Gastrocnemius medialis (tissue), 4 donors: ENCODE results near the gene COL1A1. TPM values are rescaled to one million over a fixed set of nuclear protein-coding genes. Genes with fewer than 3 reads are reported as not detected.
A peak's percentile ranks its signal among the peaks of the same experiment; 100 is the strongest.

Source experiments
- ATAC-seq, 2 donors: fragments of 150-250 bp; one replicate each; pipeline ENCODE4 v1.9.1; 2016
- DNase-seq, 2 donors: peaks; one replicate each; pipeline ENCODE4 v3.0.0-alpha.2; 2019
- H3K27ac ChIP-seq, 4 donors: fragments of 200-600 bp; sonication (generic); 1 replicate in 1 of 4; 2 replicates in 3 of 4; pipeline ENCODE4 v1.5.1; 2016 to 2018; ENCODE audit warnings: mild to moderate bottlenecking in 2 of 4, moderate library complexity in 1 of 4
- H3K27me3 ChIP-seq, 3 donors: fragments of 200-600 bp; sonication (generic) in 2 of 3; 1 replicate in 1 of 3; 2 replicates in 2 of 3; pipeline versions ENCODE4 v1.5.1 to v1.6.0; 2016 to 2019; ENCODE audit warnings: mild to moderate bottlenecking in 1 of 3, moderate library complexity in 1 of 3
- H3K36me3 ChIP-seq, 2 donors: fragments of 200-600 bp; sonication (generic) in 1 of 2; one replicate each; pipeline ENCODE4 v1.5.1; 2017 to 2018
- H3K4me1 ChIP-seq, 2 donors: fragments of 200-600 bp; sonication (generic) in 1 of 2; one replicate each; pipeline ENCODE4 v1.5.1; 2016 to 2017; ENCODE audit warnings: mild to moderate bottlenecking in 2 of 2
- H3K4me3 ChIP-seq, 4 donors: fragments of 200-600 bp; sonication (generic) in 3 of 4; 1 replicate in 1 of 4; 2 replicates in 3 of 4; pipeline ENCODE4 v1.5.1; 2016 to 2019; ENCODE audit warnings: mild to moderate bottlenecking in 2 of 4
- H3K9me3 ChIP-seq, 3 donors: fragments of 200-600 bp; sonication (generic) in 2 of 3; 1 replicate in 1 of 3; 2 replicates in 2 of 3; pipeline ENCODE4 v1.5.1; 2016 to 2019
- CTCF ChIP-seq, 5 experiments: fragments of 450-650 bp in 3 of 5; fragments of 200-600 bp in 2 of 5; sonication (generic) in 2 of 5; IDR thresholded peaks in 4 of 5; conservative IDR thresholded peaks in 1 of 5; 1 replicate in 4 of 5; 2 replicates in 1 of 5; pipeline ENCODE4 v1.5.1; 2016 to 2019; ENCODE audit warnings: antibody characterized with exemption in 5 of 5, mild to moderate bottlenecking in 3 of 5, moderate library complexity in 3 of 5
- POLR2A ChIP-seq, 2 donors: fragments of 450-650 bp; IDR thresholded peaks; one replicate each; pipeline ENCODE4 v1.6.1; 2017; ENCODE audit warnings: antibody characterized with exemption in 2 of 2, mild to moderate bottlenecking in 2 of 2, moderate library complexity in 2 of 2
- in situ Hi-C, 4 donors: fragments of 200-750 bp; cut with MboI; loops; one replicate each; pipeline versions ENCODE4 v1.15.0 to v1.8.0; 2017; ENCODE audit warnings: low sequenced_read_pairs in 4 of 4
- intact Hi-C: fragments of 100-400 bp; cut with DNase I; formaldehyde crosslinking; loops from one replicate; pipeline ENCODE4 v1.15.1; 2023; ENCODE audit warnings: low total_unique reads
- total RNA-seq, 4 donors: library from RNA; depleted of rRNA; stranded (reverse); fragments of >200 nt; gene quantifications; one replicate each; pipeline versions ENCODE4 v1.1.0 to v1.2.3, GENCODE V29; 2016

Gene COL1A1
- total RNA-seq, 4 donors from 2014 or later = 1.7 to 9.5 (median 5.1) TPM

GRCh38 chr17:50151937-50152547 is 49.4 kb downstream of the COL1A1 start:
- TF ChIP-seq POLR2A (IDR thresholded peaks at IDR 0.05) (peak in 1 of 2 donors; percentile 5), CTCF (IDR thresholded peaks at IDR 0.05 in 4 of 5, conservative IDR thresholded peaks at IDR 0.05 in 1 of 5) (peak in 1 of 5 experiments; percentile 18)
- ATAC-seq = peak; percentile 40 to 52
- Histone ChIP-seq H3K4me3 (peak overlapping the region; percentile 76 to 95 (median 84)), H3K4me1 (peaks cover 49 to 56% of the 10 kb centered on the region in 2 donors), H3K9me3 (no peaks in the 10 kb centered on the region), H3K36me3 (no peaks in the 10 kb centered on the region), H3K27me3 (no peaks in the 10 kb centered on the region), H3K27ac (peak overlapping the region; percentile 85 to 93 (median 91))
- peak; percentile 73 to 82 for DNase-seq
- intact Hi-C loops (no loop called here), in situ Hi-C loops (no loop called here)

GRCh38 chr17:50151041-50151936 is 50.1 kb downstream of the COL1A1 start:
- intact Hi-C loops = no loop called here
- H3K9me3 ChIP-seq = no peaks in the 10 kb centered on the region
- peak overlapping the region; percentile 76 to 95 (median 84) for H3K4me3 ChIP-seq
- no peaks in the 10 kb centered on the region for H3K36me3 ChIP-seq
- peak; percentile 48 to 50 for TF ChIP-seq POLR2A (IDR thresholded peaks at IDR 0.05)
- peak; percentile 62 to 92 (median 72) for TF ChIP-seq CTCF (IDR thresholded peaks at IDR 0.05 in 4 of 5, conservative IDR thresholded peaks at IDR 0.05 in 1 of 5)
- H3K4me1 ChIP-seq = peaks cover 56 to 64% of the 10 kb centered on the region in 2 donors
- peak overlapping the region; percentile 85 to 93 (median 91) for H3K27ac ChIP-seq
- ATAC-seq = peak; percentile 58 to 59
- H3K27me3 ChIP-seq = no peaks in the 10 kb centered on the region
- DNase-seq = peak; percentile 82 to 86
- in situ Hi-C loops = no loop called here

GRCh38 chr17:50150354-50151040 is 50.9 kb downstream of the COL1A1 start, which contains the start of gene PPP1R9B:
Gene PPP1R9B (minus strand): TSS chr17:50150677. CDS start chr17:50150513, 164 bp downstream.
- H3K4me1 ChIP-seq = peaks cover 60 to 71% of the 10 kb centered on the region in 2 donors
- no peak for TF ChIP-seq CTCF (IDR thresholded peaks at IDR 0.05 in 4 of 5, conservative IDR thresholded peaks at IDR 0.05 in 1 of 5)
- TF ChIP-seq POLR2A (IDR thresholded peaks at IDR 0.05) = peak; percentile 64 to 77
- H3K27ac ChIP-seq = peak within 1 kb of the TSS; percentile 85 to 93 (median 91)
- H3K9me3 ChIP-seq = no peaks in the 10 kb centered on the region
- in situ Hi-C loops (no loop called here), intact Hi-C loops (no loop called here)
- no peaks in the 10 kb centered on the region for H3K36me3 ChIP-seq
- DNase-seq (no peak), ATAC-seq (peak; percentile 21 to 22)
- H3K4me3 ChIP-seq = peak within 1 kb of the TSS; percentile 76 to 95 (median 84)
- H3K27me3 ChIP-seq = no peaks in the 10 kb centered on the region
